Activated CD8-positive, alpha-beta T cell treated with anti-CD3 and anti-CD28 coated beads for 36 hours (primary cell): ENCODE results near the gene USHBP1. TPM values are rescaled to one million over a fixed set of nuclear protein-coding genes. Genes with fewer than 3 reads are reported as not detected.

ENCODE experiments used
- ATAC-seq: fragments of 200-7000 bp; cut with Tn5 transposase; one replicate; pipeline ENCODE4 v1.10.0; 2021; ENCODE audit warnings: mild to moderate bottlenecking, moderate library complexity
- CTCF ChIA-PET: fragments of 350-600 bp; sonication (Branson Sonifier 250); formaldehyde crosslinking; loops from one replicate; lab custom pipeline; 2021; ENCODE audit warnings: antibody characterized with exemption; lab: Charles Lee
- POLR2A ChIA-PET: fragments of 350-600 bp; sonication (Branson Sonifier 250); formaldehyde crosslinking; loops from one replicate; lab custom pipeline; 2021; ENCODE audit warnings: antibody characterized with exemption; lab: Charles Lee
- DNase-seq: peaks from one replicate; pipeline ENCODE4 v3.0.0-alpha.2; 2020
- H3K27ac Mint-ChIP-seq: one replicate; pipeline ENCODE4 v1.8.0; 2021; ENCODE audit warnings: mild to moderate bottlenecking, mixed read lengths
- H3K27me3 Mint-ChIP-seq: one replicate; pipeline ENCODE4 v1.8.0; 2021; ENCODE audit warnings: mixed read lengths
- H3K36me3 Mint-ChIP-seq: one replicate; pipeline ENCODE4 v1.8.0; 2021; ENCODE audit warnings: low read depth, mixed read lengths
- H3K4me1 Mint-ChIP-seq: one replicate; pipeline ENCODE4 v1.8.0; 2021; ENCODE audit warnings: low read depth, mixed read lengths
- H3K4me3 Mint-ChIP-seq: one replicate; pipeline ENCODE4 v1.8.0; 2021; ENCODE audit warnings: mild to moderate bottlenecking, moderate library complexity, mixed read lengths
- H3K9me3 Mint-ChIP-seq: one replicate; pipeline ENCODE4 v1.8.0; 2021; ENCODE audit warnings: mixed read lengths
- CTCF ChIP-seq: fragments of 200-600 bp; IDR thresholded peaks from one replicate; pipeline ENCODE4 v1.8.0; 2022; ENCODE audit warnings: antibody characterized with exemption, mild to moderate bottlenecking
- intact Hi-C: fragments of 100-400 bp; cut with micrococcal nuclease; formaldehyde crosslinking; loops from one replicate; pipeline ENCODE4 v1.10.0; 2022
- total RNA-seq, 2 experiments: library from RNA; stranded (reverse); gene quantifications; one replicate each; pipeline ENCODE4 v1.2.3, GENCODE V29; 2021

USHBP1 gene
- total RNA-seq, 2 experiments from 2014 or later = 0.29 TPM; not detected in 1

GRCh38 chr19:17235971-17236777 is 28.4 kb downstream of the USHBP1 start:
- intact Hi-C loops = no loop called here
- Mint-ChIP-seq H3K4me1 (peaks cover 5% of the 10 kb centered on the region), H3K36me3 (peaks cover 8% of the 10 kb centered on the region), H3K9me3 (no peaks in the 10 kb centered on the region), H3K27me3 (no peaks in the 10 kb centered on the region), H3K4me3 (peak overlapping the region; percentile 81), H3K27ac (no peak overlapping the region)
- TF ChIP-seq CTCF = no peak
- DNase-seq (no peak), ATAC-seq (peak; percentile 11)
- ChIA-PET CTCF (interaction anchor here (0.7 to 2.7 kb wide), 16 partner anchors 8 to 615 kb away, joined by 3 to 18 read pairs (median 5); partner anchors contain the start of genes BABAM1, OCEL1, USE1 and USHBP1), POLR2A (interaction anchor here (0.7 to 3.1 kb wide), 6 partner anchors 8 to 53 kb away, joined by 4 to 17 read pairs (median 4); partner anchors contain the start of genes OCEL1 and USE1)

GRCh38 chr19:17235300-17235970 is 29.1 kb downstream of the USHBP1 start:
- DNase-seq = peak; percentile 80
- H3K4me3 Mint-ChIP-seq = peak overlapping the region; percentile 81
- H3K9me3 Mint-ChIP-seq = no peaks in the 10 kb centered on the region
- ChIA-PET CTCF (interaction anchor here (0.7 to 2.7 kb wide), 17 partner anchors 8 to 616 kb away, joined by 3 to 18 read pairs (median 5); partner anchors contain the start of genes BABAM1, OCEL1, USE1 and USHBP1), POLR2A (interaction anchor here (0.6 to 3.1 kb wide), 7 partner anchors 9 to 694 kb away, joined by 3 to 17 read pairs (median 5); partner anchors contain the start of genes OCEL1 and USE1)
- no peaks in the 10 kb centered on the region for H3K27me3 Mint-ChIP-seq
- peak; percentile 56 for TF ChIP-seq CTCF
- peaks cover 5% of the 10 kb centered on the region for H3K4me1 Mint-ChIP-seq
- intact Hi-C loops = no loop called here
- ATAC-seq = peak; percentile 85
- H3K36me3 Mint-ChIP-seq = peaks cover 10% of the 10 kb centered on the region
- peak overlapping the region; percentile 72 for H3K27ac Mint-ChIP-seq

- peak; percentile 83 for DNase-seq
- intact Hi-C loops = no loop called here
- no peak for TF ChIP-seq CTCF
- POLR2A ChIA-PET = interaction anchor here (0.6 to 3.1 kb wide), 5 partner anchors 8 to 693 kb away, joined by 3 to 17 read pairs (median 5); partner anchors contain the start of genes OCEL1 and USE1
- peak overlapping the region; percentile 72 for H3K27ac Mint-ChIP-seq
- CTCF ChIA-PET = interaction anchor here (1.0 to 2.7 kb wide), 17 partner anchors 9 to 616 kb away, joined by 3 to 18 read pairs (median 5); partner anchors contain the start of genes BABAM1, OCEL1, USE1 and USHBP1
- H3K9me3 Mint-ChIP-seq = no peaks in the 10 kb centered on the region
- peaks cover 10% of the 10 kb centered on the region for H3K36me3 Mint-ChIP-seq
- no peaks in the 10 kb centered on the region for H3K27me3 Mint-ChIP-seq
- peak; percentile 81 for ATAC-seq
- peaks cover 5% of the 10 kb centered on the region for H3K4me1 Mint-ChIP-seq
- peak overlapping the region; percentile 81 for H3K4me3 Mint-ChIP-seq
These were observed 29.6 kb downstream of the USHBP1 start for GRCh38 chr19:17234911-17235299.

GRCh38 chr19:17232258-17232657 is 32.3 kb downstream of the USHBP1 start:
- H3K36me3 Mint-ChIP-seq = peaks cover 11% of the 10 kb centered on the region
- ATAC-seq (no peak), DNase-seq (no peak)
- H3K9me3 Mint-ChIP-seq = no peaks in the 10 kb centered on the region
- peaks cover 5% of the 10 kb centered on the region for H3K4me1 Mint-ChIP-seq
- no peak overlapping the region for H3K27ac Mint-ChIP-seq
- H3K27me3 Mint-ChIP-seq = no peaks in the 10 kb centered on the region
- no peak overlapping the region for H3K4me3 Mint-ChIP-seq
- ChIA-PET POLR2A (interaction anchor here (0.9 kb wide), 1 partner anchor 10 kb away, joined by 3 read pairs; no protein-coding TSS in a partner anchor), CTCF (interaction anchor here (1.2 kb wide), 1 partner anchor 9 kb away, joined by 3 read pairs; no protein-coding TSS in a partner anchor)
- no peak for TF ChIP-seq CTCF
- intact Hi-C loops = no loop called here
